SK-N-SH treated with all-trans-retinoic acid at 6 μM for 48 hours (cell line): ENCODE data around the gene HOXA6.

Source experiments
- ATAC-seq: fragments of 200-7000 bp; cut with Tn5 transposase; 3 replicates; pipeline ENCODE4 v1.9.1; 2020; ENCODE audit warnings: mild to moderate bottlenecking, moderate library complexity
- ARNTL ChIP-seq: fragments of 450-650 bp; formaldehyde crosslinking; IDR thresholded peaks from 2 replicates; pipeline ENCODE4 v1.5.0; 2020; ENCODE audit warnings: low read depth, mild to moderate bottlenecking, moderate library complexity, borderline replicate concordance
- BACH2 ChIP-seq: fragments of 250-450 bp; sonication (Bioruptor Pico); IDR thresholded peaks from 2 replicates; pipeline ENCODE4 v1.9.0; 2021; ENCODE audit warnings: mild to moderate bottlenecking, borderline replicate concordance
- CREB5 ChIP-seq: fragments of 250-450 bp; sonication (Bioruptor Pico); IDR thresholded peaks from 2 replicates; pipeline ENCODE4 v1.5.1; 2020; ENCODE audit warnings: low read depth, mild to moderate bottlenecking, moderate library complexity
- CSDC2 ChIP-seq: fragments of 250-450 bp; sonication (Bioruptor Pico); IDR thresholded peaks from 2 replicates; pipeline ENCODE4 v1.5.0; 2020; ENCODE audit warnings: mild to moderate bottlenecking, moderate library complexity
- ESRRG ChIP-seq: fragments of 250-450 bp; sonication (Bioruptor Pico); IDR thresholded peaks from 2 replicates; pipeline ENCODE4 v1.6.1; 2021; ENCODE audit warnings: mild to moderate bottlenecking
- GLIS3 ChIP-seq: fragments of 250-450 bp; sonication (Bioruptor Pico); IDR thresholded peaks from 2 replicates; pipeline ENCODE4 v1.5.0; 2020; ENCODE audit warnings: mild to moderate bottlenecking, moderate library complexity
- ISL1 ChIP-seq: fragments of 250-450 bp; sonication (Bioruptor Pico); IDR thresholded peaks from 2 replicates; pipeline ENCODE4 v2.1.2; 2022; ENCODE audit warnings: mild to moderate bottlenecking, moderate library complexity
- OSR1 ChIP-seq: fragments of 250-450 bp; sonication (Bioruptor Pico); IDR thresholded peaks from 2 replicates; pipeline ENCODE4 v1.8.0; 2022; ENCODE audit warnings: moderate library complexity, mild to moderate bottlenecking, inconsistent platforms
- POU6F1 ChIP-seq: fragments of 250-450 bp; sonication (Bioruptor Pico); IDR thresholded peaks from 2 replicates; pipeline ENCODE4 v1.8.0; 2021; ENCODE audit warnings: low read depth, mild to moderate bottlenecking, moderate library complexity, borderline replicate concordance
- PPARA ChIP-seq: fragments of 250-450 bp; sonication (Bioruptor Pico); IDR thresholded peaks from 2 replicates; pipeline ENCODE4 v1.5.0; 2020; ENCODE audit warnings: mild to moderate bottlenecking, borderline replicate concordance
- SNAI2 ChIP-seq: fragments of 250-450 bp; sonication (Bioruptor Pico); IDR thresholded peaks from 2 replicates; pipeline ENCODE4 v1.5.0; 2020; ENCODE audit warnings: mild to moderate bottlenecking, moderate library complexity
- TCF4 ChIP-seq: fragments of 250-450 bp; sonication (Bioruptor Pico); IDR thresholded peaks from 2 replicates; pipeline ENCODE4 v1.8.0; 2021; ENCODE audit warnings: mild to moderate bottlenecking, moderate library complexity, borderline replicate concordance
- TOX ChIP-seq: fragments of 250-450 bp; sonication (Bioruptor Pico); IDR thresholded peaks from 2 replicates; pipeline ENCODE4 v1.8.0; 2021; ENCODE audit warnings: mild to moderate bottlenecking, moderate library complexity, borderline replicate concordance
- TSHZ2 ChIP-seq: fragments of 250-450 bp; sonication (Bioruptor Pico); IDR thresholded peaks from 2 replicates; pipeline ENCODE4 v1.5.0; 2020; ENCODE audit warnings: mild to moderate bottlenecking, moderate library complexity
- ZC3H10 ChIP-seq: fragments of 250-450 bp; sonication (Bioruptor Pico); IDR thresholded peaks from 2 replicates; pipeline ENCODE4 v1.5.1; 2021; ENCODE audit warnings: mild to moderate bottlenecking, moderate library complexity
- ZFP3 ChIP-seq: fragments of 250-450 bp; sonication (Bioruptor Pico); IDR thresholded peaks from 2 replicates; pipeline ENCODE4 v1.5.0; 2020; ENCODE audit warnings: mild to moderate bottlenecking, moderate library complexity
- ZNF70 ChIP-seq: fragments of 450-650 bp; formaldehyde crosslinking; IDR thresholded peaks from 2 replicates; pipeline ENCODE4 v1.5.0; 2020; ENCODE audit warnings: mild to moderate bottlenecking, moderate library complexity
- ZNF8 ChIP-seq: fragments of 450-650 bp; formaldehyde crosslinking; IDR thresholded peaks from 2 replicates; pipeline ENCODE4 v1.5.0; 2020; ENCODE audit warnings: mild to moderate bottlenecking, moderate library complexity

The HOXA6 gene

GRCh38 chr7:27148756-27149641 lies 1.4 kb upstream of the HOXA6 start (continued):
- TF ChIP-seq TSHZ2 (CRISPR knock-in tag) = no peak
- no peak for TF ChIP-seq ZC3H10 (CRISPR knock-in tag)
- TF ChIP-seq TOX (CRISPR knock-in tag) = no peak
- no peak for TF ChIP-seq PPARA (CRISPR knock-in tag)
- TF ChIP-seq ISL1 (CRISPR knock-in tag) = no peak
- no peak for TF ChIP-seq SNAI2
- TF ChIP-seq CSDC2 (CRISPR knock-in tag) = no peak
- TF ChIP-seq, all 23 proteins: peak for 0

- TF ChIP-seq CREB5 (CRISPR knock-in tag) (no peak), ZFP3 (no peak), OSR1 (CRISPR knock-in tag) (no peak)
- no peak for ATAC-seq
These were observed 619 bp upstream of the HOXA6 start for GRCh38 chr7:27148031-27148755.

GRCh38 chr7:27146491-27147198 lies 929 bp downstream of the HOXA6 start:
- TF ChIP-seq PPARA (CRISPR knock-in tag) = no peak
- no peak for TF ChIP-seq TOX (CRISPR knock-in tag)
- no peak for TF ChIP-seq ZNF70 (CRISPR knock-in tag)
- TF ChIP-seq ISL1 (CRISPR knock-in tag) = no peak
- no peak for TF ChIP-seq ZNF8

GRCh38 chr7:27145914-27146412 lies 1.6 kb downstream of the HOXA6 start:
- ATAC-seq = no peak
- TF ChIP-seq ZC3H10 (CRISPR knock-in tag) (no peak), GLIS3 (CRISPR knock-in tag) (no peak)

More at GRCh38 chr7:27146491-27147198, 929 bp downstream of the HOXA6 start:
- ATAC-seq = no peak

- ATAC-seq = peak; percentile 4; the same call in 1 of the 3 replicates
- TF ChIP-seq BACH2 (CRISPR knock-in tag) (no peak), TCF4 (CRISPR knock-in tag) (no peak), ARNTL (CRISPR knock-in tag) (no peak)
These were observed 2.2 kb downstream of the HOXA6 start for GRCh38 chr7:27145165-27145913.

GRCh38 chr7:27144781-27145164 lies 2.8 kb downstream of the HOXA6 start:
- ATAC-seq = no peak
- TF ChIP-seq CSDC2 (CRISPR knock-in tag) (no peak), SNAI2 (no peak), ZNF8 (no peak), POU6F1 (no peak), TOX (CRISPR knock-in tag) (no peak), ZFP3 (no peak), TCF4 (CRISPR knock-in tag) (no peak), TSHZ2 (CRISPR knock-in tag) (no peak), ISL1 (CRISPR knock-in tag) (no peak), ESRRG (CRISPR knock-in tag) (no peak)
